Activated B cell treated with CpG ODN at 0.5 μM for 24 hours (primary cell): ENCODE measurements around the gene PLD2. TPM values are rescaled to one million over a fixed set of nuclear protein-coding genes. Genes with fewer than 3 reads are reported as not detected.

ENCODE experiments used
- ATAC-seq: fragments of 200-7000 bp; cut with Tn5 transposase; one replicate; pipeline ENCODE4 v1.10.0; 2021; ENCODE audit warnings: low read depth, mild to moderate bottlenecking, moderate library complexity
- CTCF ChIA-PET: fragments of 350-600 bp; sonication (Branson Sonifier 250); formaldehyde crosslinking; loops from one replicate; lab custom pipeline; 2021; ENCODE audit warnings: antibody characterized with exemption; lab: Charles Lee
- POLR2A ChIA-PET: fragments of 350-600 bp; sonication (Branson Sonifier 250); formaldehyde crosslinking; loops from one replicate; lab custom pipeline; 2021; ENCODE audit warnings: antibody characterized with exemption; lab: Charles Lee
- DNase-seq: peaks from one replicate; pipeline ENCODE4 v3.0.0; 2022
- H3K27ac Mint-ChIP-seq: one replicate; pipeline ENCODE4 v1.8.0; 2020; ENCODE audit warnings: mixed read lengths
- H3K27me3 Mint-ChIP-seq: one replicate; pipeline ENCODE4 v1.8.0; 2021; ENCODE audit warnings: mixed read lengths
- H3K36me3 Mint-ChIP-seq: one replicate; pipeline ENCODE4 v1.8.0; 2021; ENCODE audit warnings: low read depth, mixed read lengths
- H3K4me1 Mint-ChIP-seq: one replicate; pipeline ENCODE4 v1.8.0; 2021; ENCODE audit warnings: mixed read lengths
- H3K4me3 Mint-ChIP-seq: one replicate; pipeline ENCODE4 v1.8.0; 2020; ENCODE audit warnings: mild to moderate bottlenecking, mixed read lengths
- H3K9me3 Mint-ChIP-seq: one replicate; pipeline ENCODE4 v1.8.0; 2020; ENCODE audit warnings: mixed read lengths
- intact Hi-C: fragments of 100-400 bp; cut with micrococcal nuclease; formaldehyde crosslinking; loops from one replicate; pipeline ENCODE4 v1.15.1; 2024
- total RNA-seq: library from RNA; stranded (reverse); gene quantifications from 2 replicates; pipeline ENCODE4 v1.2.3, GENCODE V29; 2022
- TF ChIP-seq, protein P1 (sequence below): fragments of 200-600 bp; IDR thresholded peaks from one replicate; pipeline ENCODE4 v1.8.0; 2022; ENCODE audit warnings: antibody characterized with exemption, mild to moderate bottlenecking

PLD2 gene
- total RNA-seq, 1 donor from 2014 or later = 54.3 TPM

DNA sequence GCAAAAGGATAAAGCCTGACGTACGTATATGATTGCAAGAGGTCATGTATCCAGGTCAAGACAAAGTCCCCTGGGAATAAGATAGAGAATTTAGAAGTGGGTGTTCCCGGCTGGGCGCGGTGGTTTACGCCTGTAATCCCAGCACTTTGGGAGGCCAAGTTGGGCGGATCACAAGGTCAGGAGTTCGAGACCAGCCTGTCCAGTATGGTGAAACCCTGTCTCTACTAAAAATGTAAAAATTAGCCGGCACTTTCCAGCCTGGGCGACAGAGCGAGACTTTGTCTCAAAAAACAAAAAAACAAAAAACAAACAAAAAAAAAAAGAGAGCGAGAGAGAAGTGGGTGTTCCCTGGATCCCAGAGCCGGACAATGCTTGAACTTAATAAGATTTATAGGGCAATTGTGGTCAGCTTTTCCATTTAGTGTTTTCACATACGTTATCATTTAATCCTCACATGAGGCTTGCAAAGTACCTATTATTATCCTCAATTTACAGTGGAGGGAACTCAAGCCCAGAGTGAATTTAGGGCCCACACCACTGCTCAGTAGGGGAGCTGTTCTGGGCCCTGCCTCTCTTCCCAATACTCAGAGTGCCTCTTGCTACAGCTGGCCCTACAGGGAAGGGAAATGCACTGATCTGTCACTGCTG lies 18.7 kb upstream of the PLD2 start:
- Mint-ChIP-seq H3K36me3 (no peaks in the 10 kb centered on the region), H3K9me3 (no peaks in the 10 kb centered on the region), H3K27me3 (peaks cover 29% of the 10 kb centered on the region), H3K4me1 (peaks cover 19% of the 10 kb centered on the region), H3K4me3 (peak overlapping the region; percentile 20), H3K27ac (no peak overlapping the region)
- ChIA-PET CTCF (interaction anchor here (0.6 to 1.7 kb wide), 2 partner anchors 32 to 111 kb away, joined by 3 to 4 read pairs; no protein-coding TSS in a partner anchor), POLR2A (interaction anchor here (0.6 to 2.4 kb wide), 4 partner anchors 19 to 101 kb away, joined by 6 to 20 read pairs (median 8); partner anchors contain the start of genes MED11, PELP1 and PLD2)
- ATAC-seq = no peak
- DNase-seq = no peak
- TF ChIP-seq, protein P1, sequence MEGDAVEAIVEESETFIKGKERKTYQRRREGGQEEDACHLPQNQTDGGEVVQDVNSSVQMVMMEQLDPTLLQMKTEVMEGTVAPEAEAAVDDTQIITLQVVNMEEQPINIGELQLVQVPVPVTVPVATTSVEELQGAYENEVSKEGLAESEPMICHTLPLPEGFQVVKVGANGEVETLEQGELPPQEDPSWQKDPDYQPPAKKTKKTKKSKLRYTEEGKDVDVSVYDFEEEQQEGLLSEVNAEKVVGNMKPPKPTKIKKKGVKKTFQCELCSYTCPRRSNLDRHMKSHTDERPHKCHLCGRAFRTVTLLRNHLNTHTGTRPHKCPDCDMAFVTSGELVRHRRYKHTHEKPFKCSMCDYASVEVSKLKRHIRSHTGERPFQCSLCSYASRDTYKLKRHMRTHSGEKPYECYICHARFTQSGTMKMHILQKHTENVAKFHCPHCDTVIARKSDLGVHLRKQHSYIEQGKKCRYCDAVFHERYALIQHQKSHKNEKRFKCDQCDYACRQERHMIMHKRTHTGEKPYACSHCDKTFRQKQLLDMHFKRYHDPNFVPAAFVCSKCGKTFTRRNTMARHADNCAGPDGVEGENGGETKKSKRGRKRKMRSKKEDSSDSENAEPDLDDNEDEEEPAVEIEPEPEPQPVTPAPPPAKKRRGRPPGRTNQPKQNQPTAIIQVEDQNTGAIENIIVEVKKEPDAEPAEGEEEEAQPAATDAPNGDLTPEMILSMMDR = no peak
- intact Hi-C loops = no loop called here

DNA sequence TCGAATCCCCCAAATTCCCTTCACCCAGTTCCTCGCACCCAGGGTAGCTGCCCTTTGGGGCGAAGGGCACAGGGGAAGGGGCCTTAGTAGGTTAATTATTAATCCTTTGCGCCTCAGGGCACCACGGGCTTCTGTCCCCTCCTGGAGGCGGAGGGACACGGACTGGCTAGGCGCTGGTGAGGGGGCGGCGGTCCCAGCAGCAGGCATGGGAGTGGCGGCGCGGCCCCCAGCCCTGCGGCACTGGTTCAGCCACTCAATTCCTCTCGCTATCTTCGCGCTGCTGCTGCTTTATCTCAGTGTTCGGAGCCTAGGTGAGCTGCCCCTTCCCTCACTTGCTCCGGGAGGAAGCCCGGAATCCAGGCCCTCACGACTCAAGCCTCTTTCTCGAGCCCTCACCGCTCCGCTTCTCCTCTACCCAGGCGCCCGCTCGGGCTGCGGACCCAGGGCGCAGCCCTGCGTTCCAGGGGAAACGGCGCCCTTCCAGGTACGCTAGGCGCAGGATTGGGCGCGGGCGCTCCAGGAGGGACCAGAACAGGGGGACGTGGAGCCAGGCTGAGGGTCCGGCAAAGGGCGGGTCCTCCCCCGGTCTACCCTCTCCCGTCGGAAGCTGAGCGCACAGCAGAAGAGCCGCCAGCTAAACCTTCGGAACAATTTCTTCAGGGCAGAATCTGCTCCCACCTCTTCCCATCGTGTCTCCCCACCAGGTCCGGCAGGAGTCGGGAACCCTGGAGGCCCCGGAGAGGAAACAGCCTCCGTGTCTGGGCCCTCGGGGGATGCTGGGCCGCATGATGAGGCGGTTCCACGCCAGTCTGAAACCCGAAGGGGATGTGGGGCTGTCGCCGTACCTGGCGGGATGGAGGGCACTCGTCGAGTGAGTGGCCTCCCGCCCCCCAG lies 17.9 kb upstream of the PLD2 start, which contains the start of gene GLTPD2:
TSS of gene GLTPD2 (plus strand) at position 158 of the 894 bp plus-strand sequence. CDS start at position 206, 48 bp downstream.
- ChIA-PET CTCF (interaction anchor here (0.6 to 2.0 kb wide), 14 partner anchors 11 to 112 kb away, joined by 3 to 17 read pairs (median 4); partner anchors contain the start of genes ARRB2, C17orf107, MED11 and PLD2), POLR2A (interaction anchor here (0.6 to 2.4 kb wide), 10 partner anchors 11 to 368 kb away, joined by 3 to 20 read pairs (median 6); partner anchors contain the start of genes ARRB2, MED11, PELP1 and PLD2)
- TF ChIP-seq, protein P1 = no peak
- ATAC-seq (no peak), DNase-seq (no peak)
- H3K4me3 Mint-ChIP-seq = peak within 1 kb of the TSS; percentile 77
- no peak within 1 kb of the TSS for H3K27ac Mint-ChIP-seq
- H3K36me3 Mint-ChIP-seq = no peaks in the 10 kb centered on the region
- H3K9me3 Mint-ChIP-seq = no peaks in the 10 kb centered on the region
- H3K4me1 Mint-ChIP-seq = peaks cover 19% of the 10 kb centered on the region
- intact Hi-C loops = no loop called here
- H3K27me3 Mint-ChIP-seq = peaks cover 23% of the 10 kb centered on the region

DNA sequence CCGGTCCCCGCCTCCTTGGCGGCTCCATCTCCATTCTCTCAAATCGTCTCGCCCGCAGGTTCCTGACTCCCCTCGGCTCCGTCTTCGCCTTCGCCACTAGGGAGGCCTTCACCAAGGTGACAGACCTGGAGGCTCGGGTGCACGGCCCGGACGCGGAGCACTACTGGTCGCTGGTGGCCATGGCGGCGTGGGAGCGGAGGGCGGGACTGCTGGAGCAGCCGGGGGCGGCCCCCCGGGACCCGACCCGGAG lies 17.3 kb upstream of the PLD2 start:
- ChIA-PET CTCF (interaction anchor here (0.6 to 2.0 kb wide), 14 partner anchors 10 to 109 kb away, joined by 3 to 17 read pairs (median 4); partner anchors contain the start of genes ARRB2, C17orf107, MED11 and PLD2), POLR2A (interaction anchor here (0.6 to 2.4 kb wide), 15 partner anchors 10 to 369 kb away, joined by 3 to 20 read pairs (median 4); partner anchors contain the start of genes ARRB2, C17orf107, CXCL16 and MED11)
- H3K4me3 Mint-ChIP-seq = peak overlapping the region; percentile 77
- no peak overlapping the region for H3K27ac Mint-ChIP-seq
- no peaks in the 10 kb centered on the region for H3K36me3 Mint-ChIP-seq
- no peak for DNase-seq
- peaks cover 19% of the 10 kb centered on the region for H3K27me3 Mint-ChIP-seq
- intact Hi-C loops = no loop called here
- ATAC-seq = no peak
- peaks cover 19% of the 10 kb centered on the region for H3K4me1 Mint-ChIP-seq
- TF ChIP-seq, protein P1 = no peak
- H3K9me3 Mint-ChIP-seq = no peaks in the 10 kb centered on the region

DNA sequence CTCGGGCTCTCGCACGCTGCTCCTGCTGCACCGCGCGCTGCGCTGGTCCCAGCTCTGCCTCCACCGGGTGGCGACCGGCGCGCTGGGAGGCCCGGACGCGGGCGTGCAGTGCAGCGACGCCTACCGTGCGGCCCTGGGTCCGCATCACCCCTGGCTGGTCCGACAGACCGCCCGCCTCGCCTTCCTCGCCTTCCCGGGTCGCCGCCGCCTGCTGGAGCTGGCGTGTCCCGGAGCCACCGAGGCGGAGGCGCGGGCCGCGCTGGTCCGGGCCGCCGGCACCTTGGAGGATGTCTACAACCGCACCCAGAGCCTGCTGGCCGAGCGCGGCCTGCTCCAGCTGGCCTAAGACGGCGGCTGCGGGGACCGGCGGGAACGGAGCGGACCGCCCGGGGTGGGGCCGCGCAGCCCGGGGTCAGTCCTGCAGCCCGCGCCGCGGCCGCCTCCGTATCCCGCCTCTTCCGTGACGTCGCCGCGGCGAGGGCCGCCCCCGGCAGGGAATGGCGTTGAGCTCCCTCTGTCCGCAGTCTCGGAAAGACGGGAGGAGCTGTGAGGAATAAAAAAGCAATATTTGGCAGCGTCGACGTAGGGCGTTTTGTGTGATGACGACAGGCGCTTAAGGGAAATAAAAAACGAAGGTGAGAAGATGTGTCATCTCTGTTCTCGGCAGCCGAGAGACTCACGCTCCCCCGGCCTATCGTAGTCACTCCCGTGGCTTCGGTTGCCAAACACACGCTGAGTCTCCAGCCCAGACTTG lies 16.8 kb upstream of the PLD2 start:
- TF ChIP-seq, protein P1 = no peak

More for the DNA sequence above, 16.8 kb upstream of the PLD2 start:
- POLR2A ChIA-PET = interaction anchor here (0.6 to 2.4 kb wide), 16 partner anchors 10 to 369 kb away, joined by 3 to 20 read pairs (median 4); partner anchors contain the start of genes ARRB2, C17orf107, CXCL16 and MED11
- Mint-ChIP-seq H3K4me3 (peak overlapping the region; percentile 89), H3K27ac (peak overlapping the region; percentile 80), H3K36me3 (no peaks in the 10 kb centered on the region), H3K9me3 (no peaks in the 10 kb centered on the region), H3K4me1 (peaks cover 19% of the 10 kb centered on the region), H3K27me3 (peaks cover 18% of the 10 kb centered on the region)
- CTCF ChIA-PET = interaction anchor here (0.6 to 2.0 kb wide), 16 partner anchors 9 to 109 kb away, joined by 3 to 17 read pairs (median 4); partner anchors contain the start of genes ARRB2, C17orf107, MED11 and PLD2
- peak; percentile 82 for DNase-seq
- ATAC-seq = peak; percentile 91
- intact Hi-C loops = loop anchor here (1.0 to 2.0 kb wide), 6 partner anchors 17 to 223 kb away; partner anchors contain the start of genes ARRB2, MED11 and PLD2
